NCI-H2029 treated with DMSO at 0.1 percent for 48 hours (cell line): ENCODE measurements around the gene ACADL.
A peak's percentile ranks its signal among the peaks of the same experiment; 100 is the strongest.

Experiments
- DNase-seq: peaks from one replicate; lab custom pipeline; 2025; lab: John Stamatoyannopoulos, UW

ACADL gene

DNA sequence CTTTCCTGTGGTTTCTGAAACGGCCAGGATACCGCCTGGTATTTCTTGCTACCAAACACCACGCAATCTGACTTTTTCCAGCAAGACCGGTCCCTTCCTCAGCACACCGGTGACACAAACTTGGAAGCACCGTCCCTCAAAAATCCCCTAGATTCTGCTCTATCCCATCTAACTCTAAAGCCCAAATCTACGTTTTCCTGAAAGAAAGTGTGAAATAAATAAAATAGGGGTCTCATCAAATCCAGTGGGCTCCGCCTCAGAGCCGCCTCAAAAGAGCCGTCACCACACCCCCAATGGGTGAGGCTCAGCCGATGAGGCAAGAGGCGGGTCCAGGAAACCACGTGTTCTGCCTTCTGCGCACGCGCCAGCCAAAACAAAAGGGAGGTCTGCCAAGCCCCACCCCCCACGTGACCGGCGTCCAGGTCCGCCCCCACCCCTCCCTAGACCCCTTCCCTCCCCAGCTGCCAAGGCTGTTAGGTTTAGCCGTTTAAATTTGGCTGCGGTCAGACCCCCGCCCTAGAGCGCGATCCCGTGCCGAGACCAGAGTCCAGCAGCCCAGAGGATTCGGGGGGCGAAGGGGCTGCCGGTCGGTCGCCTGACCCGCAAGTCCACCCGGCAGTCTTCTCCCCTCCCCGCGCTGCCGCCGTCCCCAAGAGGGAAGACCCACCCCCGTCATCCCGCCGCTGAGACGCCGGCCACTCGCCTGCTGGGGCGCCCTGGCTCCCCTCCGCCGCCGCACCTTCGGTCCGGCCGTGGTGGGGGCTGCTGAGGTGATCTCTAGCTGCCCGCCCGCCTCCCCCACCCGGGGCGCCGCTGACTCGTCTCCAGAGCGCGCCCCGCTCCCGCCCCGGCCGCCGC, 54.6 kb downstream of the ACADL start:
- peak; percentile 85 for DNase-seq

DNA sequence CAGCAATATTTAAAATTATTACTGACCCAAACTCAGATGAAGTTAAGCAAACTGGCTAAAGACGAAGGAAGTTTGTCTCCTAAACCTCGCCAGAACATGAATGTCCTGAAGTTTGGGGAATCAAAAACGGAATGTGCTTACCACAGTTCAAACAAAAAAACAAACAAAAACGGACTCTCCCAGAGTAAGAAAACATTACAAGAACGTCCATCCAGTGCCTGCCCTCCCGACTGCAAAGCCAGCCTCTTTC, 55.1 kb downstream of the ACADL start:
- DNase-seq, result no peak

DNA sequence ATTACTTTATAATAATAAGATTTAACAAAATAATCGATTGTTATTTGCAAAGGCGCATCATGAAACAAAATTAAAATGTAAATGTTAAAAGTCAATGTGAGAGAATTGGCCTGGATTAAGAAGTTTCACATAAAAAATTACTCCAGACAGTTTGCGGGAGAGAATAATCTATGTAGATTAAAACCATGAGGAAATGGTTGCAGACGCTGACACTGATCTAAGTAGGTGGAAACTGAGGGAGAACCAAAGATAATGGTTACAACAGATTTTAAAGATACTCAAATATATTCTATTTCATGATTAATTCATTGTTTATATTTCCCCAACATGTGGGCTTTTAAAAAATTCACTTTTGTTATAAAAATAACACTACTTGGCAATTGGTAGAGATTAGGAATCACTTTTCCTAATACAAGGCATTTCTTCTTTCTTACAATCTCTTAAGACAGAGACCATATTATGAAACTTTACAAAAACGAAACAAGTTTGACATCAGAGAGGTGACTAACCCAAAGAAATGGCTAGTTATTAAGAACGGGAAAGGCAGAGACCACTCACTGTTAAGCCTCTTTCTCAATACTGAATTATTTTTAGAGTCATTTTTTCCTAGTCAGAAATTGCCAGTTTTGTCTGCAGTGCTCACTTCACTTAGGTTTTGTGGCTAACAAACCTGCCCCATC, 55.6 kb downstream of the ACADL start:
- no peak for DNase-seq

DNA sequence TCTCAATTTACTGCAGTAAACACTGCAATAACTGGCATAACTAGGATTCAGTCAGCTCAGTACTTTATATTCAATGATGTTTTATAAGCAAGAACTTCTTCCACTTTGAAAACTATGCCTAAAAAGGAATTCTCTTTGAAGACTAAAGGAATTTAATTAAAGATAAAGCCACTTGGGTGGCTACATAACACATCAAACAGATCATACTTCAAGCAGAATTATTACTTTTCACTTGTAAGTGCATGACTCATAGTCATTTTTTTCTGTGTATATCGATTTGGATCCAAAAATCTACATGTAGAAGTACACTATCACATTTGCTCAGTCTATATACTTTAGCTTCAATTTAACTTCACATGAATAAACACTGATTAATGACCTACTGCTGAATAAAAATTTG, 58.0 kb downstream of the ACADL start:
- no peak for DNase-seq

DNA sequence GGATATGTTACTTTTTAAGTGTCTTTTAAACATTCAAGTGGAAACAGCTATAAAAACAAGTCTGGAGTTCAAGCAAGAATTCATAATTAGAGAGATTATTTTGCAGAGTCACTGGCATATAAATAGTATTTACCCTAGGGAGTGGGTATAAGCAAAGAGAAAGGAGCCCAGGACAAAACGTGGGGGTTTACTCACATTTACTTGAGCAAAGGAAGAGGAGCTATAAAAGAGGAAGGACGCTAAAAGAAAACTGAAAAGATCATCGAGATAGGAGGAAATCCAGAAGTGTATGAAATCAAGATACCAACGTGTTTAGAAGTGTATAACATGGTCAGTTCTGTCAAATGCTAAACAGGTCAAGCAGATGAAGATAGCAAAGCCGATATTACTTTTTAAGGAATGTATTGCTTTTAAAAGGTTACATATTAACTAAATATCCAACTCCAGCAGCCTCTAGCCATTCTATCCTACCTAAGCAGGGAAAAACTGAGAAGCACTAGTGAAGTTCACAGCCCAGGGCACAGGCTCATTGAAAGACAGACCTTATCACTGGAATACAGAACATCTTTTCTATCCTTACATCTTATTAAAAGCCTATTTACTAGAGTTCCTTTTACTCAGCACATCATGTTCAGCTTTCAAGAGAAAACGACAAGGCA, 62.7 kb downstream of the ACADL start:
- DNase-seq, result no peak

DNA sequence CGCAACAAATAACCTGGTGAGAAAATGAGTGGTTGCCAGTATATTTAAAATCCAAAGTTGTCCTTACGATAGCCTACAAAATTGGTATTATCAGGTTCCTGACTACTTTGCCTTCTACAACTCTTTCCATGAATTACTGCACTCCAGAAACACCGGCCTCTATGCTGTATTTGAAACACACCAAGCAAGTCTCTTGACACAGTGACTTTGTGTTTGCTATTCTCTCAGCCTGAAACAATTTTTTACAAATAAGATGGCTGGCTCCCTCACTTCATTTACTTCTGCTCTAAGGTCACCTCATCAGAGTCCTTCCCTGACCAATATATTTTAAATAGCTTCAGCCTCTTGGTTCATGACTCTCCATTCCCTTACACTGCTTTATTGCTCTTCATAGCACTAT, 66.2 kb downstream of the ACADL start:
- no peak for DNase-seq

DNA sequence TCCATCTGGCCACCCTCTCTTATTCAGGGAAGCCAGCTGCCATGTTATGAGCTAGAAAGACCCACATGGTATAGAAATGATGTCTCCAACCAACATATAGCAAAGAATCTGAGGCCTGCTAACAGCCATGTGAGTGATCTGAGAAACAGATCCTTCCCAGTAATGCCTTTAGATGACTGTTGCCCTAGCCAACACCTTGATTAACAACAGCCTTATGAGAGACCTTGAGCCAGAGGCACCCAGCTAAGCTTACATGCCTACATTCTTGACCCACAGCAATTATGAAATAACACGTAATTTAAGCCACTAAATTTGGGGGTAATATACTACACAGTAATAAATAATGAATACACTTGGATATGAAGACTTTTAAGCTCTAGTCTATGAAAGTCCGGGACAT, 67.0 kb downstream of the ACADL start:
- no peak for DNase-seq

DNA sequence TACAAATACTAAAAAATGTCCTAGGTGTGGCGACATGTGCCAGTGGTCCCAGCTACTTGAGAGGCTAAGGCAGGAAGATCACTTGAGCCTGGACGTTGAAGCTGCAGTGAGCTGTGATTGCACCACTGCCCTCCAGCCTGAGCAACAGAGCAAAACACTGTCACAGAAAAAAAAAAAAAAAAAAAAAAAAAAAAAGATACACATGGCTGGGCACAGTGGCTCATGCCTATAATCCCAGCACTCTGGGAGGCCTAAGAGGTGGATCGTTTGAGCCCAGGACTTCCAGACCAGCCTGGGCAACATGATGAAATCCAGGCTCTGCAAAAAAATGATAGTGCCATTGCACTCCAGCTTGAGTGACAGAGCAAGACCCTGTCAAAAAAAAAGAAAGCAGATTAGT, 67.7 kb downstream of the ACADL start:
- DNase-seq, result no peak

DNA sequence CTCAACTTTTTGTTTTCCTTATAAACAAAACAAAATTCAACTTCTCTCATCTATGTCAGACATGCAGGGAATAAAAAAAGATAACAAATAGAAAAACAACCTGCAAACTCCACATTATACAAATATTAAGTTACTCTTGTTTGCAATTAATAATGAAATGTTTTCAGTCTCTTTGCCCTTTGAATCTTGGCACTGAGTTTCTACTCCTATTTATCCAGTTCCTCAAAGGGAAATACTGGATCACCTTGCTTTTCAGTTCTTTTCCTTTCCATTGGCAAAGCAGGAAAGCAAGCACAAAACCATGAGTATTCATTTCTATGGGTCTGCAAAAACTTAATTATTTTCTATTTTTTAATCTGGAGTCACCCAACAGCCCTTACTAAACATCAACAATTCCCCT, 77.6 kb downstream of the ACADL start:
- DNase-seq, result no peak
